GM21515 (cell line): ENCODE measurements around the gene ACY1.

Experiments
- ATAC-seq: cut with Tn5 transposase; IDR thresholded peaks from one replicate; pipeline ENCODE4 v1.9.1; 2021; ENCODE audit not compliant: unreplicated experiment

Gene ACY1

GRCh38 chr3:51962854-51963530 lies 20.3 kb upstream of the ACY1 start:
- ATAC-seq = no peak

- ATAC-seq = no peak
These were observed 19.3 kb upstream of the ACY1 start for GRCh38 chr3:51963951-51964451.

GRCh38 chr3:51964521-51964920 lies 18.8 kb upstream of the ACY1 start:
- no peak for ATAC-seq

- ATAC-seq = no peak
These were observed 17.3 kb upstream of the ACY1 start for GRCh38 chr3:51966016-51966415.

GRCh38 chr3:51966486-51966885 lies 16.8 kb upstream of the ACY1 start:
- no peak for ATAC-seq

- peak; percentile 24 for ATAC-seq
These were observed 16.4 kb upstream of the ACY1 start for GRCh38 chr3:51966922-51967383.

GRCh38 chr3:51967384-51968169 lies 15.8 kb upstream of the ACY1 start, which contains the start of gene PCBP4:
Gene PCBP4, minus strand, starts transcription at chr3:51967454. Its CDS starts 6,214 bp downstream, at chr3:51961240.
- peak; percentile 41 for ATAC-seq

GRCh38 chr3:51968170-51968775 lies 15.1 kb upstream of the ACY1 start:
- no peak for ATAC-seq

- no peak for ATAC-seq
These were observed 14.3 kb upstream of the ACY1 start for GRCh38 chr3:51968883-51969678.

GRCh38 chr3:51969841-51970240 lies 13.5 kb upstream of the ACY1 start:
- no peak for ATAC-seq

GRCh38 chr3:51970606-51971300 lies 12.6 kb upstream of the ACY1 start:
- ATAC-seq = no peak

GRCh38 chr3:51971350-51971749 lies 12.0 kb upstream of the ACY1 start:
- no peak for ATAC-seq

GRCh38 chr3:51974277-51974962 lies 8.9 kb upstream of the ACY1 start:
- ATAC-seq = peak; percentile 2

GRCh38 chr3:51974963-51975851 lies 8.1 kb upstream of the ACY1 start, which contains the start of gene ABHD14A:
Gene ABHD14A, plus strand, starts transcription at chr3:51975064. Its CDS starts 72 bp downstream, at chr3:51975136.
- ATAC-seq = peak; percentile 40

- no peak for ATAC-seq
These were observed 7.3 kb upstream of the ACY1 start for GRCh38 chr3:51975852-51976549.

- ATAC-seq = no peak
These were observed 5.7 kb upstream of the ACY1 start for GRCh38 chr3:51977446-51978142.

- ATAC-seq = no peak
These were observed 5.2 kb upstream of the ACY1 start for GRCh38 chr3:51978143-51978502.
